A172 (cell line): ENCODE data around the gene RBM28. TPM values are rescaled to one million over a fixed set of nuclear protein-coding genes. Genes with fewer than 3 reads are reported as not detected.

Source experiments
- DNase-seq: peaks from one replicate; pipeline ENCODE4 v3.0.0-alpha.2; 2015; ENCODE audit warnings: low spot score
- total RNA-seq: library from RNA; depleted of rRNA; stranded (reverse); fragments of >200 nt; shearing (Covaris generic); gene quantifications from 2 replicates; pipeline ENCODE4 v1.2.3, GENCODE V29; 2014

RBM28 gene
- total RNA-seq, 1 experiment from 2014 or later, result 19.3 TPM

DNA sequence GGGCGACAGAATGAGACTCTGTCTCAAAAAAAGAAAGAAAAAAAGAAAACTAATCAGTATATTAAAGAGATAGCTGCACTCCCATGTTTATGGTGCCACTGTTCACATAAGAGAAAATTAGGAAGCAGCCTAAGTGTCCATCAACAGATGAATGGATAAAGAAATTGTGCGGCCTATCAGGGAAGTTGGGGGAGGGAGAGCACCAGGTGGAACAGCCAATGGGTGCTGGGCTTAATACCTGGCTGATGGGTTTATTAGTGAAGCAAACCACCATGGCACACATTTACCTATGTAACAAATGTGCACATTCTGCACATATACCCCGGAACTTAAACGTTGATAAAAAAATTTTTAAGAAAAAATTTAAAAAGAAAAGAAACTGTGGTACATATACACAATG lies 26.8 kb upstream of the RBM28 start:
- no peak for DNase-seq

DNA sequence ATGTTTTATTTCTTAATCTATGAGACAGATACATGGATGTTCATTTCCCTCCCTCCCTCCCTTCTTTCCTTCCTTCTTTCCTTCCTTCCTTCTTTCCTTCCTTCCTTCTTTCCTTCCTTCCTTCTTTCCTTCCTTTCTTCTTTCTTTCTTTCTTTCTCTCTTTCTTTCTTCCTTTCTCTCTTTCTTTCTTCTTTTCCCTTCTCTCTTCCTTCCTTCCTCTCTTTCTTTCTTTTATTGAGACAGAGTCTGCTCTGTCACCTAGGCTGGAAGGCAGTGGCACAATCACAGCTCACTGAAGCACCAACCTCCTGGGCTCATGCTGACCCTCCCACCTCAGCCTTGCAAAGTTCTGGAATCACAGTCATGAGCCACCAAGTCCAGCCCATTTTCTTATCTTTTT lies 23.3 kb upstream of the RBM28 start:
- DNase-seq, result no peak

DNA sequence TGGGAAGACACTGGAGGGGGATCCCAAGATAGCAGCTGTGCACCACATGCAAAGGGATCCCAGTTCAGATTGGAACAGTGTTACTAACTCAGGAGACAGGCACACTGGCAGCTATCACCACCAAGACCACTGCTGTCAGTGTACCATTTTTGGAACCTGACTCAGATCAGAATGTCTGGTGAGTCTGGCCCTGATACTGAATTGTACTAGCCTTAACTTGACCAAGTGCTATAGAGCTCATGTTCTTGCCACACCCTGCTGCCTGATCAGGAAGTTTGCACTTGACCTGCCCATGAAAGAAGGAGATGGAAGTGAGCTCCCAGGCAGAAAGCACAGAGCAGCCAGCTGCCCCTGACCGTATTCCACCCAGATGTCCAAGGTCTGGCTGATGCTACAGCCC lies 22.6 kb upstream of the RBM28 start:
- no peak for DNase-seq

DNA sequence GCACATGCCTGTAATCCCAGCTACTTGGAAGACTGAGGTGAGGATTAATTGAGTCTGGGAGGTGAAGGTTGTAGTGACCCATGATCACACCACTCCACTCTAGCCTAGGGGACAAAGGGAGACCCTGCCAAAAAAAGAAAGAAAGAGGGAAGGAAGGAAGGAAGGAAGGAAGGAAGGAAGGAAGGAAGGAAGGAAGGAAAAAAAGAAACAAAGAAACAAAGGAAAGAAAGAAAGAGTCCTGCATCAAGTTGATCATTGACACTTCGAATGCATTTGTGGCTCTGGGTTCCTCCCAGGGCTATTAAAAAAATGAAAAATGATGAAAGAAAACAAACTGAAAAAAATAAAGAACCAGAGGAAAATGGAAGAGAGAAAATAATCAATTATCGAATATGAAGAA lies 21.7 kb upstream of the RBM28 start:
- no peak for DNase-seq

DNA sequence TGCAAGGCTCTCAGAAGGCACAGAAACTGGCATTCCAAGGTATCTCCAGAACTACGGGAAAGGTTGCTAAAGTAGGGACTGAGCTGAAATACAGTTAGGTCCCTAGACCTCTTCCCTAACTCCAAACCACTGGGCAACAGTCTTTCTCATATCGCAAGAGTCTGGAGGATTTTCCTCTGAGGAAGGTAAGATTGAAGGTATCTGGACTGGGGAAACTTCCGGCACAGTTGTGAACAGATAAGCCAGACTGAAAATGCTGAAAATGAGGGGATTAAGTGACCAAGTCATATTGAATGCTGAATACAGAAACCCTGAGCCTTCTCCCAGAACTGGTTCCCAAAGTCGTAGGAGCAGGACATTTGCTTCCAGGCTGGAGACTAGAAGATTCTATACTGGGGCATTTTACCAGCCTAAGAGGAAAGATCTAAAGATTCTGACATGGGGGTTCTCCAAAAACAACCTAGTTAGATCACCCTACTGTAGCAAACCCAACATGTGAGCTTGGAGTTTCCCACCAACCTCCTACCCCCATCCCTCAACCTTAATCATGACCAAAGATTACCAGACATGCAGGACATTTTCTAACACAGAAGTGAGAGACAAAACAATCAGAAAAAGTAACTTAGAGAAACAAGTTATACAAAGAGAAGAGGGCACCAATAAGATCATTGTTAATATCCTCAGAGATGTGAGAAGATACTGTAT lies 20.6 kb upstream of the RBM28 start:
- no peak for DNase-seq

DNA sequence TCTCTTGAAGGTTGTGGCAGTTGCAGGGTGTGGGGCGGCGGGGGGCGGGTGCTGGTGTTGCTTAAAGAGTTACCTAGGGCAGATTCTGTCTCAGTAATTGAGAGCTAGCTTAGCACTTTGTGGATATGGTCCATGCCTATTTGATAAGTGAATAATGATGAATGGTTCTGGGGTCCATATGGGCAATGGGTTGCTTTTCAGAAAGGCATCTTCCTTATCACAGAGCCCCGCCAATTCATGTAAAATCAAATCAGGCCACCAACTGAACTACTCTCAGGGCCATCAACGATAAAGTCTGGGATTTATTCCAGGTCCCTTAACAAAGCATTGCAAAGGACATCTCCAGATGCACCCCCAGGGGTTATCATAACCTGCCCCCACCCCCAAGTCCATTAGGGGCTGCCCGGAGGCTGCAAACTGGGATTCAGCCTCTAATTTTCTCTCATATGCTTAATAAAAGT lies 19.6 kb upstream of the RBM28 start:
- no peak for DNase-seq

DNA sequence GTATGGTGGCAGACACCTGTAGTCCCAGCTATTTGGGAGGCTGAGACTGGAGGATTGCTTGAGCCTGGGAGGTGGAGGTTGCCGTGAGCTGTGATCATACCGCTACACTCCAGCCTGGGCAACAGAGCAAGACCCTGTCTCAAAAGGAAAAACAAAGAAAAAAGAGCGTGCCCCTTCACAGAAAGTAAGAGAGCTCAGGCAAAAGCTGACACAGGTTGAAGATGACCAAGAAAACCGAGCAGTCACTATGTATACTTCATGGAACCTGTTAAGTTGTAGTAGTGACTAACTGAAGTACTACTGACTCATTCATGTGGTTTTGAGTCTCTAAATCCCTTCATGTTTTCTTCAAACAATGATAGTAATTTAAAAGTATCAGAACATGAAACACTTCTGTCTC lies 19.0 kb upstream of the RBM28 start:
- DNase-seq, result peak; percentile 35

DNA sequence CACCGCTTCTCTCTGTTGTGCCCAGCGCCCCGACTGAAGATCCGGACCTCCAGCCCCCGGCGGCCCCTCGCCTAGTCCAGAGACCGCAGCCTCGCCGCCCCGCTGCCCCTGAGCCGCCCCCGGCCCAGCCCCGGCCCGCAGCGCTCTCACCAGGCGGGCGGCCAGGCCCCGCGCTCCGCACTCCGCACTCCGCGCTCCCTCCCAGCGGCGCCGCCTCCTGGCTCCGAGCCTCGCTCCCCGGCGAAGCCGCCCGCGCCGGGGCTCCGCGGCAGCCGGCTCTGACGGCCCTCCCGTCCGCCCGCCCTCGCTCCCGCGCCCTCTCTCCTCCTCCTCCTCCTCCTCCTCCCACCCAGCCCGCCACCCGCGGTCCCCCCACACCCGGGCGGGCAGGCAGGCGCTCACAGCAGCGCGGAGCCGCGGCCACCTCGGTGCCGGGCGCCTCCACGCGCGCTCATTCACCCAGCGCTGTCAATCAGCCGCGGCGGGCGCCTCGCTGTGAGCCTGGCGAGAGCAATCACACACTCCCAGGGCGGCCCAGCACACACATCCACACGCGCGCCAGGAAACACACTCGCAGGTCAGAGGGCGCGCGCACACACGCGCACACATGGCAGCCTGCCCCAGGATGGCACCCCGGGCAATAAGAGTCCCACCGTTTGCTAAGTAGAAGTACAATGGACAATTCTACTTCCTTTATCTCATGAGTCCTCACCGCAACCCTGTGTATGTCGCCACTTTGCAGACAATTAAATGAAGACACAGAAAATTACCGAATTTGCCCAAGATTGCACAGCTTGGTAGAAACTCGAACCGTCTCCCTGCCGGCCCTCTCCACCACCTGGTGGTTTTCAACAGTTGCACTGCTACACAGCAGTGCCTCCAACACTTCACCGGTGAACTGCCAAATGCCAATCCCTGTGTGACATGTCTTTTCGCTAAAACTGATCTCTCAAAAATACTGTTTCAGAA lies 18.0 kb upstream of the RBM28 start, which contains the start of gene PRRT4:
Gene PRRT4, minus strand, starts transcription at position 280 of the 969 bp plus-strand sequence.
- DNase-seq, result no peak

DNA sequence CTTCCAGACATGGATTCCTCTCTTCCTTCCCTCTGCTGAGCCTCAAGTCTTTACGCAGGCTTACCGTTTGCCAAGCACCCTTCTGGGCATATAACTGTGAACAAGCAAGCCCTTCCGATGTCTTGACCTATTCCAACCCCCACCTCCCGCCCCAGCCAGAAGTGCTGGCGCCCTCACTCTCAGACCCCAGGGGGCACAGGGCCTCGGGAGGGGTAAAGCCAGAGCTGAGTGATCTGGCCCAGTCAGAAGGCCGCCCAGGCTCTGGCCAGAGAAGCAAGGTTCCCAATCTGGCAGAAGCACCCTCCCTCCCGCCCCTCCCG lies 16.6 kb upstream of the RBM28 start:
- DNase-seq, result no peak

DNA sequence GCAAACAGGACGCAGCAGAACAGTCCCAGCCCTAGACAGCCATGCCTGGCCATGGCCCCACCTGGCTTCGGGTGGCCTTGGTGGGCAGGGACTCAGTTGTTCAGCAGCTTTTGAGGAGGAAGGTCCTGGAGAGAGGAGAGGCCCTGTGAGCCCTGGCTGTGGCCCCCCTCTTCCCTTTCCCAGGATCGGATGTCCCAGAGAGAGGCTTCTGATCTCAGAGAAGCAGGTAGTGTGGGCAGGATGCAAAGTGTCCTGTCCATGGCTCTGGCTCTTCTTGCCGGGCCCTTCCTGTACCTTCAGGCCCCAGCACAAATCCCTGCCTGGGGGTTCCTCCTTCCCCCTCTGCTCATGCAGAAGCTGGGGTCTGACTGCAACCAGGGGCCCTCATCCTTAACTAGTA lies 16.2 kb upstream of the RBM28 start:
- DNase-seq, result no peak

DNA sequence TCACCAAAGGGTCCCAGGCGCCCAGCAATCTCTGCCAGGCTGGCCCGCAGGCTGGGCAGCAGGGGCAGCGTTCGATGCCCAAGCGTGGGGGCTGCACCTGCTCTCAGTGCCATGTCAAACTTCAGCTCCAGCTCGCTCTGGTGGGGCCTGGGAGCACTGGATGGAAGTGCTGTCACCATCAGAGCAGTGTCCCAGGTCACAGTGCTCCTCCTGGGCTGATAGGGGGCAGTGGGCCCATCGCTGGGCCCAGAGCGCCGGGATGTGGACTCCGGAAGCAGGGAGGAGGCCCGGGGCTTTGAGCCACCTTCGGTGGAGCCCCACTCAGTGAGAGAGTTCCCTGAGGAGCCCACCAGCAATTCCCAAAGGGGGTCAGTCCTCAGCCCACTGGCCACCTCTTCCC lies 15.6 kb upstream of the RBM28 start:
- no peak for DNase-seq

DNA sequence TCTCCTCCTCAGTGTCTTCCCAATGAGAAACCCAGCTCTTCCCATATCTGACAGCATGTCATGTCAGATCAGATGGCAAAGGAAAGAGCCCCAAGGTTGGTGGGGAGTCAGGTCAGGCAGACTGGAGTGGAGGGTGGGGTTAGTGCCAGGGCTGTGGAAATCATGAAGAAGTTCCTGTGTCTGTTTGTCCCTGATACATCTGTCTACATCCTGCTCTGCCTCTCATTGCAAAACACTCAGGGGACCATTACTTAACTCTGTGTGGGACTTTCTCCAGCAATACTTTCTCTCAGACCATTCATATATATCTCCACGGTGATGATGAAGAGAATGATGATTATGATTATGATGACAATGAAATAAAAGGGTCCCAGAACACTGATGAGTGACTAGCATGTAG lies 14.5 kb upstream of the RBM28 start:
- no peak for DNase-seq

DNA sequence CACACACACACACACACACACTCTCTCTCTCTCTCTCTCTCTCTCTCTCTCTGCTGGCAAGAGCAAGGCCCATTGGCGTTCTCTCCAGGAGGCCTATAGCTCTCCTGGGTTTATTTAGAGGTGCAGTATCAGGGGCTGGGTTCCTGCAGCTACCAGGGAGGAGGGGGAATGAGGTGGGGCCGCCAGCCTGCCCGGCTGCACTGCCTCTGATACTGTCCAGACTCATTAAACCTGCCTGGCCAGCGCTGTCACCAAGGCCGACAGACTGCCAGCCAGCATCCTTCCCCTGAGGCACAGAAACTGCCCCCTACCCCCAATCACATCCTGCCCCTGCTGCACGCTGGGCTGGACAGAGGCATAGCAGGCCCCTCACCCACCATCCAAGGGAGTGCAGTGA lies 13.5 kb upstream of the RBM28 start:
- no peak for DNase-seq

DNA sequence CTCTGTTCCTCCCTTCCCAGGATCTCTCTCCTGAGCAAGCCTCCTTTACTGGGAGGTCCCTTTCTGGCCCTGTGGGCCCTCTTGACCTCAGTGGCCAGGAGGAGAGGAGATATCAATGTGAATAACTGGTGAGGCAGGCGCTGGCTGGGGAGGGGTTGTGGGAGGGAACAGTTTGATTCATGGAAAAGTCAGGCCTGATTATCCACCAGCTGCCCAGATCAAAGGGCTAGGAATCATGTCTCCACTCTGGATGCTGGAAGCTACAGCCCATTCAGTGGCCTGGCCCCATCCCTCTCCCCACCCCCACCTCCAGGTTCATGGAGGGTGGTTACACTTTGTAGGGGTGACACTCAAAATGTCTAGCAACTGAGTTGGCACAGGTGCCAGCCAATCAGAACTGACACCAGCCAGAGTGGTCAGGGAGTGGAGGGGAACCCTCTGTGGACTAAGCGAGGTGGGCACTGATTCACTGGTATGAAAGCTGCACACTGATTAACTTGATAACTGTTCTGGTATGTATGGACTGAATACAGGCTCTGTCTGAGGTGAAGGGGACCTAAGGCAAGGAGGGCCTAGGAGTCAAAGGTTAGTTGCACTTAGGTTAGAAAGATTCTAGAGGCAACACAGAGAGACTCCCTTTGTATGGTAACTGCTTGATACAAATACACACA lies 13.0 kb upstream of the RBM28 start:
- no peak for DNase-seq

DNA sequence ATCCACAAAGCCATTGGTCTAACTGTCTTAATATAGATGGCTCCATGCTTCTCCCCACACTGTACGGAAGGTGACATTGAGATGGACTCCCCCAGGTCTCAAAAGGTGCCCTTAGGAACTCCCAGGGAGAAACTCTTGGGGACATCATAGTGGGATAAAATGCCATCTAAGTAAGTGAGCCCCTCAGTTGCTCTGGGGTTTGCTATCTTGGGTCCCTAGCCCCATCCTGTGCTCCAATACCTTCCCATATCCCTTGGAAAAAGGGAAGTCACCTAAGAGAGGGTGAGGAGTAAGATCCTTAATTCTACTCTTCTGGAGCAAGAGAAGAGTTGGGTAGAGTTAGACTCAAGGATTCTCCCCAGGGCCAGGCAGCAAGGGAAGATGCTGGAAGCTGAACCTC lies 9.9 kb upstream of the RBM28 start:
- no peak for DNase-seq

DNA sequence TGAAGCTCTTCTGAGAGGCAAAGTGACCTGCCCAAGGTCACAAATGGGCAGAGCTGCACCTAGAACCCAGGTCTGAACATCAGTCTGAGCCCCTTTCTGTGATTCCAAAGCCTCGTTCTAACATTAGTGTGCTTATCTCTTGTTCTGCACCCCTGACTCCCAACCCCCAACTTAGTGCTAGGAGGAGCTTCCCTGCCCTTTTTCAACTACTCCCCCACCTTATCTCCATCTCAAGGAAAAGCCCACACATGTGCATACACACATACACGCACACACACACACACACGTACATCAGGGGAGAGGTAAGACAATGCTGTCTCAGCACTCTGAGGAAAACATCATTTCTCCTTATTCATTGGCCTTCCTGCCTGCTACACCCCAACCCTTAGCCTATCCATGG lies 9.5 kb upstream of the RBM28 start:
- no peak for DNase-seq

DNA sequence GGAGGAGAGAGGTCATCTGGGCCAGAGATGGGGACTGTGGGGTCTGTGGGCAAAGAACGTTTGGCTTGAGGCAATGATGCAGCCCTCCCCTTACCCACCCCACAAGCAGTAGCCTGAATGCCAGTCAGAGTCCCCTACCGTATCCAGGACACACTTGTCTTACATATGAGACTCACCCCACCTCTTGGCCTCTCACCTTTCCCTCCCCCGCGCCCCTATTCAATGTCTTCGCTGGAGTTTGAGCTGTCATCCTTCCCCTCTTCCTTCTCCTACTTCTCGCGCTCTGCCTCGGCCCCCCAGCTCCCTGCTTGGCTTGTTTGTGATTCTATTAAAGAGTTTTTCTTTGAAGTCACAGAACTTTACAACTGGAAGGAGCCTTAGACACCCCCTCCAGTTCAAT lies 8.9 kb upstream of the RBM28 start:
- DNase-seq, result no peak

DNA sequence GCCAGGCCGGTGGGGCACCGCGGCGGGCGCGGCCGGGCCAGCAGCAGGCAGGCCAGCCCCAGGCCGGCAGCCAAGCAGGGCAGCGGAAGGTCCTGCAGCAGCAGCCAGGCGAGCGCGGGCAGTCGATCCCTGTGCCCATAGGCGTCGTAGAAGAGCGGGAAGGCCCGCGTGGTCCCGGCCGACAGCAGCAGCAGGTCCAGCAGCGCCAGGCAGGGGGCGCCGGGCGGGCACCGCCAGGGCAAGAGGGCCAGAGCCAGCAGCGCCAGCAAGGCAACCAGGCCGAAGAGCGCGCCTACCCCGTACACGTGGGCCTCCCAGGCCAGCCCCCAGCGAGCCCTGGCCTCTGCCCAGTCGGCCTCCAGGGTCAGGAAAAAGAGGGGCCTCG lies 8.4 kb upstream of the RBM28 start:
- DNase-seq, result no peak

DNA sequence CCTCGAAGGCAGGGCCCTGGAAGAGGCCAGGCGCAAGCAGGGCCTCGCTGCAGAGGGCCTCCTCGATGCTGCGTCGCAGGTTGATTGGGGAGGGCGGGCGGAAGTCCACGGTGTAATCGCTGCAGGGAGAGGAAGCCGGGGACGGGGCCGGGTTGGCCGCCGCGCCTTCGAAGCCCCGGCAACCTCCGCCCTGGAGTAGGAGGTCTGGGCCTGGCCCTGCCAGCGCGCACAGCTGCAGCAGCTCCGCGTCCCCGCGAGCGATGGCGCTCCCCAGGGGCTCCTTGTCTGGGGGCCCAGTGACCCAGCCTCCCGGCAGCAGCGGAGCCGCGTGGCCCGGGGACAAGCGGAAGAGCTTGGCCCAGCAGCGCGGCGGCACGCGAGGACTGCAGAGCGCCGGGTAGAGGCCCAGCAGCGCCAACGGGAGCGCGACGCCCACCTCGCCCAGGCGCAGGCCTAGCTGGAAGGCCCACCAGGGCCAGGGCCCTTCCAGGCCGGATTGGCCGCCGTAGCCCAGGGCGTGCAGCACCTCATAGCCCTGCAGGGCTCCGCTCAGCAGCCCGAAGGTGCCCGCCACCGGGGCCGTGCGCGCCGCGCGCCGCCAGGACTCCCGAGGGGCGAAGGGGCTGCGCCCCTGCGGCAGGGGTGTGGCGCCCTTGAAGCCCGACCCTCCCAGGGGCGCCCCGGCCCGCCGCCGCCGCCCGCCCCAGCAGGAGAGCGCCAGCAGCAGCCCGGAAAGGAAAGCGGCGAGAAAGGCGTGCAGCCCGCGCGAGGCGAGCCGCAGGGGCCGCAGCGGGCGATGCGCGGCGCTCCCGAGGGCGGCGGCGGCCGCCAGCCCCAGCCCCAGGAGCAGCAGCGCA lies 7.8 kb upstream of the RBM28 start:
- no peak for DNase-seq

DNA sequence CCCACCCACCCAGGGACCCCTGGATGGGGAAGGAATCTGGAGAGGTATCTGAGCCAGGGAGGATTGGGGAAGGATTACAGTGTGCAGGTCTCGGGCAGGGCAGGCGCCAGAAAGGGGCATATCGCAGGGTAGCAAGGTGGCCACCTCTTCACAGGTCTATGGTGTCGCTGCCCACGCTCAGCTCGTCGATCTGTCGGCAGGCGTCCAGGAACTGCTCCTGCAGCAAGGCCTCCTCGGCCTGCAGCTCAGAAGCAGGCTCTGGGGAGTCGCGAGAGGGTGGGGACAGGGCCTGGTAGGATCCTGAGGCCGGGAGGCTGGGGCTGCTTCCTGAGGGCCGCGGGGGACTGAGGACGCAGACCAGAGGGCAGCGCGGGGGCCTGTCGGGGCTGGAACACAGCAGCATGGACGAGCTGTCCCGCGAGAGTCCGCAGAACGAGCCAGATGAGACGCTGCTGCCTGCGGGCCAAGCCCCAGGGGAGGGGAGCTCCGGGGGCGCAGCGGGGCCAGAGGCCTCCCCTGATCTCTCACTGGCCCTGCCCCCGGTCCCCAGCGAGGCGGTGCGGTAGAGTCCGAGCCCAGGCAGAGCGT lies 7.1 kb upstream of the RBM28 start:
- DNase-seq, result no peak

DNA sequence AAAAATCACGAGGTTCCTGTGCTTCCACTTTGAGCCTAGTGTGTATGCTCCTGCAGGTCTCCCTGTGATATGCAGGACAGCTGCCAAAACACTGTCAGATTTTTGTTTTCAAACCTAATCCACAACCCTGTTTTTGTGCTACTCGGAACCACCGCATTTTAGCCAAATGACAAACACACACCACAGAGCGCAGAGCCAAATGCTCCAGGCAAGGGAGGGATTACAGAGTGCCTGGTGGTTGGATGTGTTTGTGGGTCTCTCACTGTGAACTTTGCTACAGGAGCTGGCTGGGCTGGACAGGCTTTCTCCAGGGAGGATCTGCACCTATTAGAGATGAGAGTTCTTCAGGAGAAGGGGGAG lies 5.7 kb upstream of the RBM28 start:
- no peak for DNase-seq
